ENCODE results near the gene CYP20A1.

CYP20A1 gene

GRCh38 chr2:203238704-203239526, at the start of gene CYP20A1:
CYP20A1 (plus strand) TSS chr2:203239018; CDS start chr2:203239063, 45 bp downstream.
- TF ChIP-seq GATA3 (IDR thresholded peaks at IDR 0.05; ENCODE audit: low read depth, low read length) (no peak), GATA2 (IDR thresholded peaks at IDR 0.05; ENCODE audit: low read depth, low read length) (no peak)

- TF ChIP-seq GATA2 (IDR thresholded peaks at IDR 0.05; ENCODE audit: low read depth, low read length) (no peak), GATA3 (IDR thresholded peaks at IDR 0.05; ENCODE audit: low read depth, low read length) (no peak)
Measured at GRCh38 chr2:203191961-203192360, 46.9 kb upstream of the CYP20A1 start.

GRCh38 chr2:203195331-203196036, 43.3 kb upstream of the CYP20A1 start:
- no peak for TF ChIP-seq GATA2 (IDR thresholded peaks at IDR 0.05; ENCODE audit: low read depth, low read length)
- TF ChIP-seq GATA3 (IDR thresholded peaks at IDR 0.05; ENCODE audit: low read depth, low read length) = no peak

GRCh38 chr2:203200866-203201265, 38.0 kb upstream of the CYP20A1 start:
- TF ChIP-seq GATA3 (IDR thresholded peaks at IDR 0.05; ENCODE audit: low read depth, low read length) (no peak), GATA2 (IDR thresholded peaks at IDR 0.05; ENCODE audit: low read depth, low read length) (no peak)

- TF ChIP-seq GATA3 (IDR thresholded peaks at IDR 0.05; ENCODE audit: low read depth, low read length) (no peak), GATA2 (IDR thresholded peaks at IDR 0.05; ENCODE audit: low read depth, low read length) (no peak)
Measured at GRCh38 chr2:203201426-203201825, 37.4 kb upstream of the CYP20A1 start.

- TF ChIP-seq GATA3 (IDR thresholded peaks at IDR 0.05; ENCODE audit: low read depth, low read length) (no peak), GATA2 (IDR thresholded peaks at IDR 0.05; ENCODE audit: low read depth, low read length) (no peak)
Measured at GRCh38 chr2:203209538-203209937, 29.3 kb upstream of the CYP20A1 start.

GRCh38 chr2:203225423-203226039, 13.3 kb upstream of the CYP20A1 start:
- TF ChIP-seq GATA2 (IDR thresholded peaks at IDR 0.05; ENCODE audit: low read depth, low read length) (no peak), GATA3 (IDR thresholded peaks at IDR 0.05; ENCODE audit: low read depth, low read length) (no peak)

- no peak for TF ChIP-seq GATA2 (IDR thresholded peaks at IDR 0.05; ENCODE audit: low read depth, low read length)
- TF ChIP-seq GATA3 (IDR thresholded peaks at IDR 0.05; ENCODE audit: low read depth, low read length) = no peak
Measured at GRCh38 chr2:203237346-203238238, 1.2 kb upstream of the CYP20A1 start.

GRCh38 chr2:203238292-203238703, 520 bp upstream of the CYP20A1 start:
- no peak for TF ChIP-seq GATA3 (IDR thresholded peaks at IDR 0.05; ENCODE audit: low read depth, low read length)
- no peak for TF ChIP-seq GATA2 (IDR thresholded peaks at IDR 0.05; ENCODE audit: low read depth, low read length)

GRCh38 chr2:203240491-203240890, 1.7 kb downstream of the CYP20A1 start:
- TF ChIP-seq GATA2 (IDR thresholded peaks at IDR 0.05; ENCODE audit: low read depth, low read length) (no peak), GATA3 (IDR thresholded peaks at IDR 0.05; ENCODE audit: low read depth, low read length) (no peak)

- TF ChIP-seq GATA2 (IDR thresholded peaks at IDR 0.05; ENCODE audit: low read depth, low read length) = no peak
- no peak for TF ChIP-seq GATA3 (IDR thresholded peaks at IDR 0.05; ENCODE audit: low read depth, low read length)
Measured at GRCh38 chr2:203242518-203242917, 3.7 kb downstream of the CYP20A1 start.

GRCh38 chr2:203246646-203247045, 7.8 kb downstream of the CYP20A1 start:
- TF ChIP-seq GATA3 (IDR thresholded peaks at IDR 0.05; ENCODE audit: low read depth, low read length) (no peak), GATA2 (IDR thresholded peaks at IDR 0.05; ENCODE audit: low read depth, low read length) (no peak)

GRCh38 chr2:203252818-203253217, 14.0 kb downstream of the CYP20A1 start:
- TF ChIP-seq GATA3 (IDR thresholded peaks at IDR 0.05; ENCODE audit: low read depth, low read length) = no peak
- TF ChIP-seq GATA2 (IDR thresholded peaks at IDR 0.05; ENCODE audit: low read depth, low read length) = no peak
